Superior temporal gyrus (tissue), 1 donor: ENCODE measurements around the gene TCAP.
"Not testable (repeated sequence)": the region's sequence is repeated elsewhere in the genome, so short reads cannot be mapped to it uniquely, and the experiment has no call there.

Source experiments
- DNase-seq: peaks from one replicate; pipeline ENCODE4 v3.0.0-alpha.2; 2016; ENCODE audit errors: extremely low spot score

TCAP gene

GRCh38 chr17:39704821-39705551, 39.8 kb downstream of the TCAP start:
- no peak for DNase-seq

- DNase-seq, result no peak
Measured at GRCh38 chr17:39705786-39706348, 40.7 kb downstream of the TCAP start.

- no peak for DNase-seq
Measured at GRCh38 chr17:39706383-39706782, 41.2 kb downstream of the TCAP start.

- no peak for DNase-seq
Measured at GRCh38 chr17:39706921-39707337, 41.8 kb downstream of the TCAP start.

- DNase-seq, result no peak
Measured at GRCh38 chr17:39709319-39709997, 44.3 kb downstream of the TCAP start.

- no peak for DNase-seq
Measured at GRCh38 chr17:39709998-39710964, 45.1 kb downstream of the TCAP start.

GRCh38 chr17:39711071-39711470, 45.9 kb downstream of the TCAP start:
- not testable (repeated sequence) for DNase-seq

- no peak for DNase-seq
Measured at GRCh38 chr17:39711851-39712250, 46.7 kb downstream of the TCAP start.

- DNase-seq, result no peak
Measured at GRCh38 chr17:39714234-39714633, 49.1 kb downstream of the TCAP start.

GRCh38 chr17:39715375-39716072, 50.4 kb downstream of the TCAP start:
- DNase-seq, result no peak
